GM12878 (cell line): ENCODE measurements around the gene GPR107. TPM values are rescaled to one million over a fixed set of nuclear protein-coding genes. Genes with fewer than 3 reads are reported as not detected.

Source experiments
- ATAC-seq: fragments of 200-7000 bp; cut with Tn5 transposase; 3 replicates; pipeline ENCODE4 v1.9.1; 2020; ENCODE audit warnings: mild to moderate bottlenecking, moderate library complexity
- BruUV-seq: library from RNA; stranded (reverse); fragments of 400-500 nt; replicated peaks from 2 replicates; lab custom pipeline; 2021; lab: Mats Ljungman, UMichigan
- CTCF ChIA-PET: fragments of 300-600 bp; sonication (Branson Sonifier 250); formaldehyde crosslinking; extraction: SDS; loops from one replicate; lab custom pipeline; 2021; ENCODE audit warnings: inconsistent platforms; lab: Yijun Ruan, JAX
- POLR2A ChIA-PET: fragments of 350-600 bp; formaldehyde crosslinking; extraction: SDS; loops from one replicate; lab custom pipeline; 2021; ENCODE audit warnings: inconsistent platforms; lab: Charles Lee
- RAD21 ChIA-PET: fragments of 300-600 bp; sonication (Branson Sonifier 250); formaldehyde crosslinking; loops from one replicate; lab custom pipeline; 2023; ENCODE audit warnings: antibody characterized with exemption; ENCODE audit not compliant: unreplicated experiment; lab: Charles Lee
- SMC1A ChIA-PET: fragments of 300-600 bp; sonication (Branson Sonifier 250); formaldehyde crosslinking; loops from one replicate; lab custom pipeline; 2023; ENCODE audit not compliant: unreplicated experiment, uncharacterized antibody; lab: Charles Lee
- DNase-seq: peaks from one replicate; pipeline ENCODE4 v3.0.0-alpha.2; 2011; ENCODE audit warnings: low read depth, low spot score
- FAIRE-seq: peaks from 3 replicates; lab custom pipeline; 2011; peaks lifted over from hg19 to GRCh38; lab: Jason Lieb, UNC
- H2AFZ ChIP-seq: 2 replicates; pipeline ENCODE4 v1.6.0; 2011; ENCODE audit warnings: low read depth, low read length, control low read depth; ENCODE audit not compliant: control insufficient read depth
- H3K27ac ChIP-seq: 2 replicates; pipeline ENCODE4 v1.5.1; 2011; ENCODE audit warnings: control low read depth; ENCODE audit not compliant: control insufficient read depth, insufficient read depth
- H3K27me3 ChIP-seq, 2 experiments: replicated peaks in 1 of 2; 2 replicates each; pipeline versions ENCODE4 v1.6.0 to v1.6.1; 2011; ENCODE audit warnings: low read length in 1 of 2; ENCODE audit not compliant: control insufficient read depth in 2 of 2, insufficient read depth in 2 of 2
- H3K36me3 ChIP-seq, 2 experiments: 2 replicates each; pipeline ENCODE4 v1.5.1; 2011; ENCODE audit warnings: low read length in 1 of 2; ENCODE audit not compliant: control insufficient read depth in 2 of 2, insufficient read depth in 2 of 2
- H3K4me1 ChIP-seq: 2 replicates; pipeline ENCODE4 v1.6.1; 2011; ENCODE audit warnings: mild to moderate bottlenecking, low read length, moderate library complexity, mixed read lengths; ENCODE audit not compliant: control insufficient read depth, insufficient read depth
- H3K4me2 ChIP-seq: 2 replicates; pipeline ENCODE4 v1.6.0; 2011; ENCODE audit warnings: control low read depth; ENCODE audit not compliant: control insufficient read depth, insufficient read depth
- H3K4me3 ChIP-seq: fragments of 200-600 bp; sonication (generic); 2 replicates; pipeline ENCODE4 v1.5.1; 2016
- H3K79me2 ChIP-seq: 2 replicates; pipeline ENCODE4 v1.6.0; 2011; ENCODE audit warnings: low read length; ENCODE audit not compliant: control insufficient read depth, insufficient read depth
- H3K9ac ChIP-seq: 2 replicates; pipeline ENCODE4 v1.8.0; 2011; ENCODE audit warnings: low read length, control low read depth, mixed read lengths; ENCODE audit not compliant: control insufficient read depth, insufficient read depth
- H3K9me3 ChIP-seq: replicated peaks from 3 replicates; pipeline ENCODE4 v1.5.1; 2011; ENCODE audit warnings: mild to moderate bottlenecking, low read length; ENCODE audit not compliant: control insufficient read depth, insufficient read depth
- H4K20me1 ChIP-seq: 2 replicates; pipeline ENCODE4 v1.6.0; 2011; ENCODE audit not compliant: control insufficient read depth, insufficient read depth
- BCLAF1 ChIP-seq: fragments of 450-650 bp; IDR thresholded peaks from 2 replicates; pipeline ENCODE4 v1.6.1; 2017; ENCODE audit warnings: antibody characterized with exemption, mild to moderate bottlenecking, moderate library complexity
- HDAC6 ChIP-seq: fragments of 200-600 bp; sonication (generic); IDR thresholded peaks from one replicate; pipeline ENCODE4 v1.8.0; 2017; ENCODE audit warnings: antibody characterized with exemption; ENCODE audit not compliant: unreplicated experiment
- MYC ChIP-seq: IDR thresholded peaks from 2 replicates; pipeline ENCODE4 v1.6.1; 2011; ENCODE audit warnings: mild to moderate bottlenecking, low read length, moderate library complexity, inconsistent platforms; ENCODE audit not compliant: insufficient read depth, insufficient replicate concordance, insufficient read length, severe bottlenecking
- NKRF ChIP-seq: fragments of 450-650 bp; conservative IDR thresholded peaks from 2 replicates; pipeline ENCODE4 v1.6.1; 2017; ENCODE audit warnings: mild to moderate bottlenecking, moderate library complexity
- RUNX3 ChIP-seq: IDR thresholded peaks from 2 replicates; pipeline ENCODE4 v1.6.1; 2012; ENCODE audit warnings: low read length, inconsistent platforms
- WGBS: methylation state at CpG from one replicate; pipeline ENCODE4 v1.1.6; 2016; ENCODE audit warnings: low lambda C conversion rate; ENCODE audit not compliant: insufficient replicate concordance, insufficient coverage; ENCODE audit errors: missing lambda C conversion rate; 5-methylcytosine and 5-hydroxymethylcytosine counted together
- in situ Hi-C: fragments of 300-500 bp; cut with MboI; formaldehyde crosslinking; loops from 9 replicates; pipeline ENCODE4 v1.14.3; 2018; ENCODE audit warnings: mixed read lengths
- intact Hi-C: fragments of 100-400 bp; cut with micrococcal nuclease; formaldehyde crosslinking; loops from one replicate; pipeline ENCODE4 v1.14.2; 2022; ENCODE audit not compliant: unreplicated experiment
- polyA plus RNA-seq, 11 experiments: library from polyadenylated mRNA; depleted of rRNA in 4 of 11; unstranded in 6 of 11; stranded (reverse) in 5 of 11; fragments of >200 nt; fragmentation: Nextera tagmentation in 4 of 11; fragmentation: Illumina TruSeq in 1 of 11; extraction: Ambion mirVana in 4 of 11; extraction: Trizol in 1 of 11; gene quantifications; 1 replicate in 1 of 11; 2 replicates in 10 of 11; pipeline versions ENCODE4 v1.2.1 to v1.2.3, GENCODE V29; 2011 to 2016; ENCODE audit warnings: inconsistent platforms in 2 of 11, missing spikeins in 2 of 11, low read depth in 1 of 11
- total RNA-seq, 4 experiments: library from RNA; depleted of rRNA in 3 of 4; stranded (reverse); fragments of >200 nt in 3 of 4; fragmentation: Illumina TruSeq in 1 of 4; extraction: Trizol in 1 of 4; gene quantifications; 2 replicates each; pipeline versions ENCODE4 v1.2.1 to v1.2.3, GENCODE V29; 2013 to 2021

The GPR107 gene
- total and polyA plus RNA-seq, 10 of the 15 experiments (the other 5 are each of a cell fraction or from before 2014, with no cell fraction given), result 2.7 to 21.4 (median 10.6) TPM

GRCh38 chr9:130107234-130107861, 53.6 kb downstream of the GPR107 start (continued):
- no peak for TF ChIP-seq MYC
- TF ChIP-seq, all 136 proteins: peak for 9

GRCh38 chr9:130107955-130108354, 54.2 kb downstream of the GPR107 start:
- ChIA-PET CTCF (interaction anchor here (0.7 to 7.2 kb wide), 18 partner anchors 8 to 236 kb away, joined by 3 to 96 read pairs (median 5); no protein-coding TSS in a partner anchor), SMC1A (interaction anchor here (0.7 to 3.0 kb wide), 13 partner anchors 13 to 206 kb away, joined by 3 to 46 read pairs (median 4); no protein-coding TSS in a partner anchor), POLR2A (interaction anchor here (1.2 kb wide), 1 partner anchor 123 kb away, joined by 11 read pairs; no protein-coding TSS in a partner anchor)
- Histone ChIP-seq H3K79me2 (no peaks in the 10 kb centered on the region), H3K27ac (no peak overlapping the region), H3K9me3 (no peaks in the 10 kb centered on the region), H2AFZ (no peak overlapping the region), H3K4me2 (no peak overlapping the region), H3K27me3 (no peaks in the 10 kb centered on the region), H3K9ac (no peak overlapping the region), H3K4me3 (no peak overlapping the region), H4K20me1 (no peaks in the 10 kb centered on the region), H3K4me1 (peaks cover 6% of the 10 kb centered on the region)
- in situ Hi-C loops, result no loop called here
- no peak for FAIRE-seq
- no peak for DNase-seq
- ATAC-seq, result peak; percentile 32; the same call in 2 of the 3 replicates
- no TSS peak for BruUV-seq
- no peak for TF ChIP-seq BCLAF1
- TF ChIP-seq RUNX3, result 0 out of 2 replicates have a peak, but pooled peaks have one; percentile 15
- no peak for TF ChIP-seq NKRF
- TF ChIP-seq HDAC6, result no peak
- TF ChIP-seq, all 136 proteins: peak for 1
- intact Hi-C loops, result loop anchor here (1.0 to 5.0 kb wide), 2 partner anchors 128 to 234 kb away; no protein-coding TSS in a partner anchor
- 93% methylated on average over 2 of the region's 2 CpGs for WGBS
- RAD21 ChIA-PET, result interaction anchor here (0.8 to 4.3 kb wide), 7 partner anchors 21 to 207 kb away, joined by 3 to 22 read pairs (median 3); no protein-coding TSS in a partner anchor
- peaks cover 8 to 13% of the 10 kb centered on the region in 2 experiments for H3K36me3 ChIP-seq
